Osteocyte (in vitro differentiated cells): ENCODE data around the gene LIMS2. TPM values are rescaled to one million over a fixed set of nuclear protein-coding genes. Genes with fewer than 3 reads are reported as not detected.

Source experiments
- DNase-seq: peaks from one replicate; pipeline ENCODE4 v3.0.0; 2021; ENCODE audit warnings: mixed read lengths; ENCODE audit not compliant: unreplicated experiment; ENCODE audit errors: extremely low spot score
- H3K27ac Mint-ChIP-seq: one replicate; pipeline ENCODE4 v1.8.0; 2021; ENCODE audit warnings: mild to moderate bottlenecking, mixed read lengths; ENCODE audit not compliant: unreplicated experiment
- H3K27me3 Mint-ChIP-seq: one replicate; pipeline ENCODE4 v1.8.0; 2021; ENCODE audit warnings: mixed read lengths; ENCODE audit not compliant: unreplicated experiment
- H3K36me3 Mint-ChIP-seq: one replicate; pipeline ENCODE4 v1.8.0; 2021; ENCODE audit warnings: mixed read lengths; ENCODE audit not compliant: unreplicated experiment
- H3K4me1 Mint-ChIP-seq: one replicate; pipeline ENCODE4 v1.8.0; 2021; ENCODE audit warnings: mixed read lengths; ENCODE audit not compliant: unreplicated experiment
- H3K4me3 Mint-ChIP-seq: one replicate; pipeline ENCODE4 v1.8.0; 2021; ENCODE audit warnings: mild to moderate bottlenecking, moderate library complexity, mixed read lengths; ENCODE audit not compliant: unreplicated experiment
- H3K9me3 Mint-ChIP-seq: one replicate; pipeline ENCODE4 v1.8.0; 2021; ENCODE audit warnings: mixed read lengths; ENCODE audit not compliant: unreplicated experiment
- CTCF ChIP-seq: fragments of 200-600 bp; sonication (generic); IDR thresholded peaks from 2 replicates; pipeline ENCODE4 v1.5.0; 2021; ENCODE audit warnings: antibody characterized with exemption, mild to moderate bottlenecking, moderate library complexity
- total RNA-seq: library from RNA; stranded (reverse); gene quantifications from 2 replicates; pipeline ENCODE4 v1.2.1, GENCODE V29; 2021

The LIMS2 gene
- total RNA-seq, 1 donor from 2014 or later = 51.0 TPM

- H3K36me3 Mint-ChIP-seq = no peaks in the 10 kb centered on the region
- no peaks in the 10 kb centered on the region for H3K9me3 Mint-ChIP-seq
- TF ChIP-seq CTCF = no peak
- H3K4me3 Mint-ChIP-seq = no peak overlapping the region
- peaks cover 2% of the 10 kb centered on the region for H3K4me1 Mint-ChIP-seq
- H3K27ac Mint-ChIP-seq = no peak overlapping the region
- no peak for DNase-seq
- H3K27me3 Mint-ChIP-seq = no peaks in the 10 kb centered on the region
Observed at GRCh38 chr2:127627740-127628571, 47.4 kb downstream of the LIMS2 start.

GRCh38 chr2:127626917-127627739 is 48.2 kb downstream of the LIMS2 start:
- no peak for DNase-seq
- Mint-ChIP-seq H3K4me3 (no peak overlapping the region), H3K9me3 (no peaks in the 10 kb centered on the region), H3K36me3 (no peaks in the 10 kb centered on the region), H3K27me3 (no peaks in the 10 kb centered on the region), H3K4me1 (peaks cover 2% of the 10 kb centered on the region), H3K27ac (no peak overlapping the region)
- TF ChIP-seq CTCF = no peak

- Mint-ChIP-seq H3K27me3 (no peaks in the 10 kb centered on the region), H3K36me3 (no peaks in the 10 kb centered on the region), H3K27ac (no peak overlapping the region), H3K4me1 (peaks cover 2% of the 10 kb centered on the region), H3K4me3 (no peak overlapping the region), H3K9me3 (no peaks in the 10 kb centered on the region)
- DNase-seq = no peak
- no peak for TF ChIP-seq CTCF
Observed at GRCh38 chr2:127626175-127626574, 49.2 kb downstream of the LIMS2 start.

GRCh38 chr2:127625572-127625951 is 49.8 kb downstream of the LIMS2 start:
- H3K9me3 Mint-ChIP-seq = no peaks in the 10 kb centered on the region
- peaks cover 2% of the 10 kb centered on the region for H3K4me1 Mint-ChIP-seq
- H3K36me3 Mint-ChIP-seq = no peaks in the 10 kb centered on the region
- H3K27ac Mint-ChIP-seq = no peak overlapping the region
- H3K27me3 Mint-ChIP-seq = no peaks in the 10 kb centered on the region
- DNase-seq = no peak
- no peak for TF ChIP-seq CTCF
- no peak overlapping the region for H3K4me3 Mint-ChIP-seq
